OCI-LY3 (cell line): ENCODE data around the gene ARHGAP40.

ENCODE experiments used
- EZH2phosphoT487 ChIP-seq: fragments of 200-600 bp; shearing (Covaris generic); IDR thresholded peaks from 2 replicates; pipeline ENCODE4 v1.6.1; 2018; ENCODE audit warnings: antibody characterized with exemption, mixed run types, low read depth
- TF ChIP-seq, protein P1 (sequence below): fragments of 200-600, 300-600 bp; sonication (generic); IDR thresholded peaks from 2 replicates; pipeline ENCODE4 v1.5.1; 2014; ENCODE audit warnings: antibody characterized with exemption, low read length, low read depth

DNA sequence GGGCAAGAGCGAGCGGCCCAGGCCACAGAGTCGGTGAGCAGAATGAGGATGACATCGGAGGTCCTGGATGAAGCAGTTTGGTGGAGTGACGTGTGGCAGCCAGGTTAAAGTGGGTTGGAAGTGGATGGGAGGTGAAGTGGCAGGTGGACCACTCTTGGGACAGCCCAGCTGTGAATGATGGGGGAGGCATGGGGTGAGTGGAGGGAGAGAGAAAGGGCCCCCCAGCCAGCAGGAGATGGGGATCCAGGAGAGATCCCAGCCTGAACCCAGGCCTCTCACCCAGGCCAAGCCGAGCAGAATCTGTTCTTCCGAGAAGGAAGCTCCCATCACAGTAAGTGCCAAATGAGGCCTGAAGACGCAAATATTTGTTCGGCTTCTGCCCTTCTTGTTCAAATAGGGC lies 95.7 kb downstream of the ARHGAP40 start:
- TF ChIP-seq, protein P1, sequence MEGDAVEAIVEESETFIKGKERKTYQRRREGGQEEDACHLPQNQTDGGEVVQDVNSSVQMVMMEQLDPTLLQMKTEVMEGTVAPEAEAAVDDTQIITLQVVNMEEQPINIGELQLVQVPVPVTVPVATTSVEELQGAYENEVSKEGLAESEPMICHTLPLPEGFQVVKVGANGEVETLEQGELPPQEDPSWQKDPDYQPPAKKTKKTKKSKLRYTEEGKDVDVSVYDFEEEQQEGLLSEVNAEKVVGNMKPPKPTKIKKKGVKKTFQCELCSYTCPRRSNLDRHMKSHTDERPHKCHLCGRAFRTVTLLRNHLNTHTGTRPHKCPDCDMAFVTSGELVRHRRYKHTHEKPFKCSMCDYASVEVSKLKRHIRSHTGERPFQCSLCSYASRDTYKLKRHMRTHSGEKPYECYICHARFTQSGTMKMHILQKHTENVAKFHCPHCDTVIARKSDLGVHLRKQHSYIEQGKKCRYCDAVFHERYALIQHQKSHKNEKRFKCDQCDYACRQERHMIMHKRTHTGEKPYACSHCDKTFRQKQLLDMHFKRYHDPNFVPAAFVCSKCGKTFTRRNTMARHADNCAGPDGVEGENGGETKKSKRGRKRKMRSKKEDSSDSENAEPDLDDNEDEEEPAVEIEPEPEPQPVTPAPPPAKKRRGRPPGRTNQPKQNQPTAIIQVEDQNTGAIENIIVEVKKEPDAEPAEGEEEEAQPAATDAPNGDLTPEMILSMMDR, result no peak
- no peak for TF ChIP-seq EZH2phosphoT487
